Heart left ventricle (tissue), 16 donors: ENCODE results near the gene GALNT2. TPM values are rescaled to one million over a fixed set of nuclear protein-coding genes. Genes with fewer than 3 reads are reported as not detected.
A peak's percentile ranks its signal among the peaks of the same experiment; 100 is the strongest.

ENCODE experiments used
- ATAC-seq, 4 donors: fragments of 200-7000 bp; cut with Tn5 transposase; one replicate each; pipeline ENCODE4 v1.9.1; 2020 to 2022; ENCODE audit warnings: moderate library complexity in 4 of 4, mild to moderate bottlenecking in 3 of 4, moderate number of reproducible peaks in 1 of 4
- DNase-seq, 5 donors: peaks; one replicate each; pipeline ENCODE4 v3.0.0-alpha.2; 2020
- H3K27ac ChIP-seq, 12 donors: fragments of 200-600 bp; sonication (generic) in 4 of 12; one replicate each; pipeline versions ENCODE4 v1.5.0 to v1.8.0; 2016 to 2022; ENCODE audit warnings: mild to moderate bottlenecking in 2 of 12
- H3K27me3 ChIP-seq, 9 donors: fragments of 200-600 bp; sonication (generic) in 2 of 9; one replicate each; pipeline versions ENCODE4 v1.5.1 to v1.8.0; 2016 to 2022; ENCODE audit warnings: mild to moderate bottlenecking in 3 of 9
- H3K36me3 ChIP-seq, 9 donors: fragments of 200-600 bp; sonication (generic) in 2 of 9; one replicate each; pipeline versions ENCODE4 v1.5.0 to v1.8.0; 2018 to 2022; ENCODE audit warnings: mild to moderate bottlenecking in 2 of 9
- H3K4me1 ChIP-seq, 12 donors: fragments of 200-600 bp; sonication (generic) in 4 of 12; one replicate each; pipeline versions ENCODE4 v1.5.0 to v1.8.0; 2016 to 2022; ENCODE audit warnings: mild to moderate bottlenecking in 3 of 12
- H3K4me3 ChIP-seq, 12 donors: fragments of 200-600 bp; sonication (generic) in 4 of 12; one replicate each; pipeline versions ENCODE4 v1.5.0 to v1.8.0; 2017 to 2022; ENCODE audit warnings: mild to moderate bottlenecking in 9 of 12, moderate library complexity in 4 of 12
- H3K9me3 ChIP-seq, 12 donors: fragments of 200-600 bp; sonication (generic) in 4 of 12; one replicate each; pipeline versions ENCODE4 v1.5.0 to v1.8.0; 2016 to 2022; ENCODE audit warnings: mild to moderate bottlenecking in 1 of 12
- POLR2A ChIP-seq, 2 donors: fragments of 450-650 bp; IDR thresholded peaks; one replicate each; pipeline ENCODE4 v1.6.1; 2017; ENCODE audit warnings: antibody characterized with exemption in 2 of 2, mild to moderate bottlenecking in 2 of 2, moderate library complexity in 2 of 2
- WGBS, 4 donors: extraction: QIAGEN DNeasy Blood & Tissue Kit in 2 of 4; methylation state at CpG; one replicate each; pipeline versions ENCODE4 v1.1.5 to v1.1.7; 2013 to 2018; 5-methylcytosine and 5-hydroxymethylcytosine counted together
- intact Hi-C, 10 donors: fragments of 100-400 bp; cut with DNase I; formaldehyde crosslinking; loops; one replicate each; pipeline versions ENCODE4 v1.11.1 to v1.14.2; 2022
- polyA plus RNA-seq, 2 donors: library from polyadenylated mRNA; stranded (reverse); fragments of 200-250 nt; gene quantifications; one replicate each; pipeline ENCODE4 v1.2.3, GENCODE V29; 2013
- total RNA-seq, 9 donors: library from RNA; depleted of rRNA in 2 of 9; stranded (reverse); fragments of >200 nt in 2 of 9; fragmentation: NEBNext Ultra II Directional in 3 of 9; extraction: Animal tissue kit (Norgen Biotek cat#: 25700) in 3 of 9; gene quantifications; one replicate each; pipeline versions ENCODE4 v1.1.0 to v1.2.4, GENCODE V29; 2016 to 2023
- TF ChIP-seq, protein P1 (sequence below), 12 donors: fragments of 200-600 bp; sonication (generic) in 4 of 12; IDR thresholded peaks; one replicate each; pipeline versions ENCODE4 v1.5.0 to v1.8.0; 2018 to 2022; ENCODE audit warnings: antibody characterized with exemption in 12 of 12, mild to moderate bottlenecking in 5 of 12
- donor health status: ischemic (EF 13 %, LVEDD 7.1; RV severe dilation, severe dysfunction).
- donor health status: healthy with polysubstance abuse.
- donor health status: DM: no; HTN: yes; CAD: no.
- donor health status: DM: no; HTN: no; CAD: no.
- donor health status: ischemic (EF 25% LVEDD 6.9; RV normal size, moderate dysfunction).
- donor health status: ischemic (EF 25% LVEDD 5.7; RV mildly dilated, moderate dysfunction).
- donor health status: healthy.
- donor health status: DM: yes; HTN: yes; CAD: no.
- donor health status: ischemic (EF 35%, LVEDD 5.7; RV mildly dilated, moderate dysfunction).
- donor health status: nonischemic (EF 11% LVEDD 7.7; RV severe dilation, severe dysfunction).
- donor health status: DM: yes; HTN: yes; CAD: no.
- donor health status: PGD.
- donor health status: ischemic (EF 29% LVEDD 5.4; RV normal size, mild dysfunction).
- donor health status: nonischemic (EF 23%, LVEDD 6.1; RV moderate dilation, normal function).

GALNT2 gene
- total and polyA plus RNA-seq, 11 donors: 10.1 to 44.9 (median 31.6) TPM

GRCh38 chr1:230119340-230119739, 52.3 kb downstream of the GALNT2 start:
- 75 to 84% (median 82%) methylated on average over 6 of the region's 6 CpGs for WGBS, 4 donors
- no peak for DNase-seq
- Histone ChIP-seq H3K27ac (no peak overlapping the region), H3K27me3 (no peaks in the 10 kb centered on the region), H3K4me3 (no peak overlapping the region), H3K4me1 (peaks cover 0 to 34% (median 10%) of the 10 kb centered on the region in 12 donors), H3K9me3 (no peaks in the 10 kb centered on the region), H3K36me3 (peaks cover 0 to 6% (median 0%) of the 10 kb centered on the region in 9 donors)
- TF ChIP-seq, protein P1, sequence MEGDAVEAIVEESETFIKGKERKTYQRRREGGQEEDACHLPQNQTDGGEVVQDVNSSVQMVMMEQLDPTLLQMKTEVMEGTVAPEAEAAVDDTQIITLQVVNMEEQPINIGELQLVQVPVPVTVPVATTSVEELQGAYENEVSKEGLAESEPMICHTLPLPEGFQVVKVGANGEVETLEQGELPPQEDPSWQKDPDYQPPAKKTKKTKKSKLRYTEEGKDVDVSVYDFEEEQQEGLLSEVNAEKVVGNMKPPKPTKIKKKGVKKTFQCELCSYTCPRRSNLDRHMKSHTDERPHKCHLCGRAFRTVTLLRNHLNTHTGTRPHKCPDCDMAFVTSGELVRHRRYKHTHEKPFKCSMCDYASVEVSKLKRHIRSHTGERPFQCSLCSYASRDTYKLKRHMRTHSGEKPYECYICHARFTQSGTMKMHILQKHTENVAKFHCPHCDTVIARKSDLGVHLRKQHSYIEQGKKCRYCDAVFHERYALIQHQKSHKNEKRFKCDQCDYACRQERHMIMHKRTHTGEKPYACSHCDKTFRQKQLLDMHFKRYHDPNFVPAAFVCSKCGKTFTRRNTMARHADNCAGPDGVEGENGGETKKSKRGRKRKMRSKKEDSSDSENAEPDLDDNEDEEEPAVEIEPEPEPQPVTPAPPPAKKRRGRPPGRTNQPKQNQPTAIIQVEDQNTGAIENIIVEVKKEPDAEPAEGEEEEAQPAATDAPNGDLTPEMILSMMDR (IDR thresholded peaks at IDR 0.05): no peak
- TF ChIP-seq POLR2A (IDR thresholded peaks at IDR 0.05): no peak
- no peak for ATAC-seq
- intact Hi-C loops: no loop called here

GRCh38 chr1:230120289-230120920, 53.4 kb downstream of the GALNT2 start:
- WGBS, 4 donors: 69 to 78% (median 74%) methylated on average over 11 to 14 of the region's 14 CpGs
- peak; percentile 74 to 94 (median 86) for ATAC-seq
- H3K27ac ChIP-seq: peak overlapping the region in 3 of 12 donors; percentile 18 to 60 (median 28)
- TF ChIP-seq, protein P1 (IDR thresholded peaks at IDR 0.05): no peak
- no peak for TF ChIP-seq POLR2A (IDR thresholded peaks at IDR 0.05)
- H3K4me3 ChIP-seq: no peak overlapping the region
- peak in 2 of 5 donors; percentile 71 to 89 for DNase-seq
- H3K27me3 ChIP-seq: no peaks in the 10 kb centered on the region
- H3K9me3 ChIP-seq: no peaks in the 10 kb centered on the region
- H3K36me3 ChIP-seq: peaks cover 0 to 6% (median 0%) of the 10 kb centered on the region in 9 donors
- peaks cover 0 to 44% (median 19%) of the 10 kb centered on the region in 12 donors for H3K4me1 ChIP-seq
- intact Hi-C loops: loop anchor here in 1 of 10 donors (5.0 kb wide), 1 partner anchor 48 kb away; no protein-coding TSS in a partner anchor

DNA sequence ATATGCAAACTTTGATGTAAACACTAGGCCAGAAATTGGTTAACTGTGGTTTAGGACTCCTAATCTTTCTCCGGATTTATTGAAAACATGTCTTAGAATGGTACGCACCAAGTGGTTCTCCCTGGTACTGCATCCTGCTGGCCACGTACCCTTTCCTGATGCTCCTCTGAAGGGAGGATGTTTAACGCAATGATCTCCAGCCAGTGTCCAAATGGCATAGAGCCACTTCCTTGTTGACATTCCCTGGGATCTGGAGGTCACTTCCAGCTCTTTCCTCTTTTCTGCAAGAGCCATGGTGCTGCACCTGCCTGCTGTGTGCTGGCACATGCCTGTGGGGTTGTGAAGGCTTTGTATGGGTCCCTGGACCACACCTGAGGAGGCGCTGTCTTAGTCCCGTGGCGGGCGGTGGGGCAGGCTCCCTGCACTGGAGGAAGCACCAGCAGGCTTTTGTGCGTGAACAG, 53.9 kb downstream of the GALNT2 start:
- ATAC-seq: no peak
- Histone ChIP-seq H3K4me3 (no peak overlapping the region), H3K27ac (peak overlapping the region in 1 of 12 donors; percentile 60), H3K9me3 (no peaks in the 10 kb centered on the region), H3K4me1 (peaks cover 0 to 50% (median 22%) of the 10 kb centered on the region in 12 donors), H3K36me3 (peaks cover 0 to 6% (median 0%) of the 10 kb centered on the region in 9 donors), H3K27me3 (no peaks in the 10 kb centered on the region)
- DNase-seq: no peak
- intact Hi-C loops: loop anchor here in 1 of 10 donors (5.0 kb wide), 1 partner anchor 49 kb away; no protein-coding TSS in a partner anchor
- 78 to 83% (median 80%) methylated on average over 9 of the region's 9 CpGs for WGBS, 4 donors
- TF ChIP-seq POLR2A (IDR thresholded peaks at IDR 0.05): no peak
- TF ChIP-seq, protein P1 (IDR thresholded peaks at IDR 0.05): peak in 11 of 12 donors; percentile 25 to 62 (median 47)

- Histone ChIP-seq H3K4me1 (peaks cover 0 to 60% (median 26%) of the 10 kb centered on the region in 12 donors), H3K4me3 (no peak overlapping the region), H3K27me3 (no peaks in the 10 kb centered on the region), H3K9me3 (no peaks in the 10 kb centered on the region), H3K36me3 (no peaks in the 10 kb centered on the region), H3K27ac (no peak overlapping the region)
- DNase-seq (no peak), ATAC-seq (no peak)
- intact Hi-C loops: loop anchor here in 1 of 10 donors (5.0 kb wide), 1 partner anchor 50 kb away; no protein-coding TSS in a partner anchor
- no peak for TF ChIP-seq POLR2A (IDR thresholded peaks at IDR 0.05)
- TF ChIP-seq, protein P1 (IDR thresholded peaks at IDR 0.05): no peak
- 83 to 98% (median 96%) methylated on average over 4 of the region's 4 CpGs for WGBS, 4 donors
These were observed 54.9 kb downstream of the GALNT2 start for GRCh38 chr1:230121950-230122349.
